Lower leg skin (tissue), 4 donors: ENCODE results near the gene OR5AL1. TPM values are rescaled to one million over a fixed set of nuclear protein-coding genes. Genes with fewer than 3 reads are reported as not detected.
"Not testable (repeated sequence)": the region's sequence is repeated elsewhere in the genome, so short reads cannot be mapped to it uniquely, and the experiment has no call there.

Experiments used
- DNase-seq, 2 donors: peaks; one replicate each; pipeline ENCODE4 v3.0.0-alpha.2; 2019; ENCODE audit warnings: low spot score in 2 of 2
- H3K4me3 ChIP-seq: fragments of 200-600 bp; sonication (generic); 2 replicates; pipeline ENCODE4 v1.5.1; 2017; ENCODE audit warnings: mild to moderate bottlenecking, low read depth; ENCODE audit not compliant: poor library complexity, severe bottlenecking
- POLR2A ChIP-seq, 2 donors: fragments of 450-650 bp; IDR thresholded peaks; one replicate each; pipeline ENCODE4 v1.6.1; 2016 to 2017; ENCODE audit warnings: antibody characterized with exemption in 2 of 2, mild to moderate bottlenecking in 1 of 2, moderate library complexity in 1 of 2
- WGBS, 2 donors: methylation state at CpG; one replicate each; pipeline ENCODE4 v1.1.5; 2018; 5-methylcytosine and 5-hydroxymethylcytosine counted together
- intact Hi-C: fragments of 100-400 bp; cut with DNase I; formaldehyde crosslinking; loops from one replicate; pipeline ENCODE4 v1.15.0; 2023; ENCODE audit warnings: low total_unique reads
- total RNA-seq, 4 donors: library from RNA; depleted of rRNA; stranded (reverse); fragments of >200 nt; gene quantifications; one replicate each; pipeline ENCODE4 v1.1.0, GENCODE V29; 2016
- TF ChIP-seq, protein P1 (sequence below), 3 donors: fragments of 450-650 bp; IDR thresholded peaks; one replicate each; pipeline ENCODE4 v1.5.1; 2016; ENCODE audit warnings: antibody characterized with exemption in 3 of 3, mild to moderate bottlenecking in 3 of 3, moderate library complexity in 2 of 3

OR5AL1 gene
- not detected for total RNA-seq

DNA sequence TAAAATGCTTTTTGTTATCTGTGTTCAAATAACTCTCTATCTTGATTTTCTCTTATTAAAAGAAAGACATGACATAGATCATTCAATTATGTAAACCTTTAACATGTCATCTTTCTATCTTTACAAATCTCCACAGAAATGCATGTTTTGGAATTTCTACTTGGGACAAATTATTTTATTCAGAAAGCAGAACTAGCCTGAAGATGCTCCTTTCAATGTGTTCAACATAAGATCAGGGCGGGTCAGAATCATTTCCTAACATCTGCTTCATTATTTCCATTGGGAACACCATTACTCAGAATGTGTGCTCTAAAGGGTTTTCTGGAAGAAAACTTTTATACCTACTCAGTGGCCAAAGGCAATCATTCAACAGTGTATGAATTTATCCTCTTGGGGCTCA, at the start of gene OR5AL1:
OR5AL1 (plus strand) TSS at position 301 of the 400 bp plus-strand sequence.
- TF ChIP-seq, protein P1, sequence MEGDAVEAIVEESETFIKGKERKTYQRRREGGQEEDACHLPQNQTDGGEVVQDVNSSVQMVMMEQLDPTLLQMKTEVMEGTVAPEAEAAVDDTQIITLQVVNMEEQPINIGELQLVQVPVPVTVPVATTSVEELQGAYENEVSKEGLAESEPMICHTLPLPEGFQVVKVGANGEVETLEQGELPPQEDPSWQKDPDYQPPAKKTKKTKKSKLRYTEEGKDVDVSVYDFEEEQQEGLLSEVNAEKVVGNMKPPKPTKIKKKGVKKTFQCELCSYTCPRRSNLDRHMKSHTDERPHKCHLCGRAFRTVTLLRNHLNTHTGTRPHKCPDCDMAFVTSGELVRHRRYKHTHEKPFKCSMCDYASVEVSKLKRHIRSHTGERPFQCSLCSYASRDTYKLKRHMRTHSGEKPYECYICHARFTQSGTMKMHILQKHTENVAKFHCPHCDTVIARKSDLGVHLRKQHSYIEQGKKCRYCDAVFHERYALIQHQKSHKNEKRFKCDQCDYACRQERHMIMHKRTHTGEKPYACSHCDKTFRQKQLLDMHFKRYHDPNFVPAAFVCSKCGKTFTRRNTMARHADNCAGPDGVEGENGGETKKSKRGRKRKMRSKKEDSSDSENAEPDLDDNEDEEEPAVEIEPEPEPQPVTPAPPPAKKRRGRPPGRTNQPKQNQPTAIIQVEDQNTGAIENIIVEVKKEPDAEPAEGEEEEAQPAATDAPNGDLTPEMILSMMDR (IDR thresholded peaks at IDR 0.05), result no peak
- DNase-seq, result no peak
- intact Hi-C loops, result no loop called here
- WGBS, 2 donors, result 83 to 85% methylated on average over 1 of the region's 1 CpG
- H3K4me3 ChIP-seq, result no peak within 1 kb of the TSS

DNA sequence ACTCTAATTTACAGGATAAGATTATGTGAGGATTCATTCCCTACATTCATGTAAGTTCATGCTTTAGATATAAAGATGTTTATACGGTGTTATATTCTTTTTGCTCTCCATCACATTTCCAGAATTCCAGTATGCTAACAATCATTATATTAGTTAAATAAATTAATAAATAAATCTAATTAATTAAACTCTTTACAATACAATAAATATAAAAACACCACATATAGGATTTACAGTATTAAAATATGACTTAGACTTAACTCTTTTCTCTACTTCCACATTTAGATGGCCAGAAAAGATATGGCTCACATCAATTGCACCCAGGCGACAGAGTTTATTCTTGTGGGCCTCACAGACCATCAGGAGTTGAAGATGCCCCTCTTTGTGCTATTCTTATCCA, 37.2 kb upstream of the OR5AL1 start, which contains the start of gene OR8U1:
OR8U1 (plus strand) TSS at position 301 of the 400 bp plus-strand sequence; CDS start at position 301, 0 bp downstream.
- WGBS, 2 donors, result 78 to 79% methylated on average over 2 of the region's 2 CpGs
- intact Hi-C loops, result no loop called here
- no peak for TF ChIP-seq POLR2A (IDR thresholded peaks at IDR 0.05)
- TF ChIP-seq, protein P1 (IDR thresholded peaks at IDR 0.05), result no peak
- DNase-seq, result no peak
- H3K4me3 ChIP-seq, result no peak within 1 kb of the TSS

DNA sequence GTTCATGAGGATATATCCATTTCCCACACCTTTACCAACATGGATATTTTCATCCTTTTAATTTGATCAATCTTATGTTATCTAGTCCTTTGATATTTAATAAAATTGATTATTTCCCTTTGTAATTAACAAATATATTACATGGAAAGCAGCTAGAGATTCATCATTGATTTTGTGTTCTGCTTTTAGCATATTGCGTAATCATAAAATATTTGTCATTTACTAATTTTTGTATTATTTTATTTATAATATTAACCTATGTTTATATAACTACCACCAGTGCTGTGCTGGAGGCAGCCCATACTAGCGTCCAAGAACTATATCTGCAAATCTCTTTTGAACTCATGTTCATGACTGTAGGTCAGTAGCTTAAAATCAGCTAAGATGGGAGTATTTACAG, 32.4 kb upstream of the OR5AL1 start:
- no peak for DNase-seq
- intact Hi-C loops, result no loop called here
- no peak overlapping the region for H3K4me3 ChIP-seq
- TF ChIP-seq POLR2A (IDR thresholded peaks at IDR 0.05), result no peak
- TF ChIP-seq, protein P1 (IDR thresholded peaks at IDR 0.05), result no peak
- WGBS, 2 donors, result 83 to 85% methylated on average over 2 of the region's 2 CpGs

DNA sequence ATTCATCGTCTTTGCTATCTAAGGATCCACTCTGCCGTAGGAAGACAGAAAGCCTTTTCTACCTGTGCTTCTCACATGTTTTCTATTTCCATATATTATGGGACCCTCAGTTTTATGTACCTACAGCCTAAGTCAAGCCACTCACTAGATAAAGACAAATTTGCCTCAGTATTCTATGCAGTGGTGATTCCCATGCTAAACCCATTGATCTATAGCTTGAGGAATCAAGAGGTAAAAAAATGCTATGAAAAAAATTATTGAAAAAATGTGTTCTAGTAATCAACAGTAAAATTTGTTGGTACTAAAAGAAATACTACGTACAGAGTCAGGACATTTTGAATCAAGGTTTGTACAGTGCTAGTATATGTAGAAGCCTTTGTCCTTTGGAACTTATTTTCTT, 18.1 kb upstream of the OR5AL1 start:
- TF ChIP-seq, protein P1 (IDR thresholded peaks at IDR 0.05), result no peak
- TF ChIP-seq POLR2A (IDR thresholded peaks at IDR 0.05), result no peak
- DNase-seq, result no peak
- H3K4me3 ChIP-seq, result no peak overlapping the region
- WGBS, 2 donors, result 91 to 92% methylated on average over 3 of the region's 3 CpGs
- intact Hi-C loops, result no loop called here

DNA sequence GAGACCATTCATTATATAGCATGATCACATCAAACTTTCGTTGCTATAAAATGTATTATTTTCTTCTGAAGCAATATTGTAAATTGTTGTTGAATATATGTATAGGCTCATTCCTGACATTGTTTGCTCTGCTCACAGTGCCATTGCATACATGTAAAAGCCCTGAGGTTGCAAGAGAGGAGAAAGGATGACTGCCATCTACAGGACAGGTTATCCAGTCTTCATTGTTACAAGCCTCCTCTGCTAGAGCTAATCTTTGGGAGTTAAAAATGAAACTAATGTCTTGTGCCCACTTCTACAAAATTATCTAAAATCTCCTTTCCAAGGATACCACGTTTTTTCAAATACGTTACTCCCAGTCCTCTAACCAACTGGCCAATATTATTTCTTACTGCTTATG, 16.4 kb upstream of the OR5AL1 start:
- no peak overlapping the region for H3K4me3 ChIP-seq
- TF ChIP-seq POLR2A (IDR thresholded peaks at IDR 0.05), result no peak
- TF ChIP-seq, protein P1 (IDR thresholded peaks at IDR 0.05), result no peak
- 45 to 60% methylated on average over 3 of the region's 3 CpGs for WGBS, 2 donors

DNA sequence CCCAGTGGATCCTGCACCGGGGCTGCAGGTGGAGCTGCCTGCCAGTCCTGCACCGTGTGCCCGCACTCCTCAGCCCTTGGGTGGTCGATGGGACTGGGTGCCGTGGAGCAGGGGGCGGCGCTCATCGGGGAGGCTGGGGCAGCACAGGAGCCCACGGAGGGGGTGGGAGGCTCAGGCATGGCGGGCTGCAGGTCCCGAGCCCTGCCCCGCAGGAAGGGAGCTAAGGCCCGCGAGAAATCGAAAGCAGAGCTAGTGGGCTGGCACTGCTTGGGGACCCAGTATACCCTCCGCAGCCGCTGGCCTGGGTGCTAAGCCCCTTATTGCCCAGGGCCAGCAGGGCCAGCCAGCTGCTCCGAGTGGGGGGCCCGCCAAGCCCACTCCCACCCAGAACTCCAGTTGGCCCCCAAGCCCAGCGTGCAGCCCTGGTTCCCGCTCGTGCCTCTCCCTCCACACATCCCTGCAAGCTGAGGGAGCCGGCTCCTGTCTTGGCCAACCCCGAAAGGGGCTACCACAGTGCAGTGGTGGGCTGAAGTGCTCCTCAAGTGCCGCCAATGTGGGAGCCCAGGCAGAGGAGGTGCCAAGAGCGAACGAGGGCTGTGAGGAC, 10.5 kb upstream of the OR5AL1 start:
- WGBS, 2 donors, result 94 to 95% methylated on average over 12 to 26 of the region's 27 CpGs
- H3K4me3 ChIP-seq, intact Hi-C loops, DNase-seq: not testable (repeated sequence)

More for the DNA sequence above, 16.4 kb upstream of the OR5AL1 start:
- intact Hi-C loops, result no loop called here
- DNase-seq, result no peak
